22Rv1 (cell line): Measurements from ENCODE around the gene FBN2.

ENCODE experiments used
- CTCF ChIP-seq: fragments of 450-650 bp; IDR thresholded peaks from 2 replicates; pipeline ENCODE4 v1.5.1; 2017; ENCODE audit warnings: mild to moderate bottlenecking
- ZFX ChIP-seq: fragments of 450-650 bp; IDR thresholded peaks from 2 replicates; pipeline ENCODE4 v1.6.1; 2017; ENCODE audit warnings: antibody characterized with exemption, borderline replicate concordance

GRCh38 chr5:128475693-128476092 lies 62.4 kb downstream of the FBN2 start:
- TF ChIP-seq CTCF (no peak), ZFX (no peak)
